ENCODE results near the gene SIRPB2.

GRCh38 chr20:1508574-1508973 lies 17.4 kb upstream of the SIRPB2 start:
- TF ChIP-seq EZH2 (IDR thresholded peaks at IDR 0.05; ENCODE audit: insufficient read depth, poor library complexity, severe bottlenecking) (no peak), EZH2phosphoT487 (IDR thresholded peaks at IDR 0.05; ENCODE audit: insufficient read depth, low read depth) (no peak)
